T-helper 17 cell (primary cell): ENCODE measurements around the gene CD96. TPM values are rescaled to one million over a fixed set of nuclear protein-coding genes. Genes with fewer than 3 reads are reported as not detected.
"Not testable (repeated sequence)": the region's sequence is repeated elsewhere in the genome, so short reads cannot be mapped to it uniquely, and the experiment has no call there.

Experiments
- ATAC-seq: fragments of 150-1000 bp; cut with Tn5 transposase; 2 replicates; pipeline ENCODE4 v1.10.0; 2021; ENCODE audit warnings: mild to moderate bottlenecking, moderate library complexity
- DNase-seq, 3 donors: peaks; one replicate each; pipeline versions ENCODE4 v3.0.0 to v3.0.0-alpha.2; 2020 to 2021
- H3K9me3 ChIP-seq: one replicate; pipeline ENCODE4 v1.7.0; 2013; ENCODE audit warnings: low read length, mild to moderate bottlenecking; ENCODE audit not compliant: control insufficient read depth, poor library complexity, severe bottlenecking
- H3K27ac Mint-ChIP-seq: one replicate; pipeline ENCODE4 v1.8.0; 2022; ENCODE audit warnings: mild to moderate bottlenecking, moderate library complexity, mixed read lengths
- H3K27me3 Mint-ChIP-seq: one replicate; pipeline ENCODE4 v1.8.0; 2022; ENCODE audit warnings: mixed read lengths
- H3K36me3 Mint-ChIP-seq: one replicate; pipeline ENCODE4 v1.8.0; 2022; ENCODE audit warnings: low read depth, mixed read lengths
- H3K4me1 Mint-ChIP-seq: one replicate; pipeline ENCODE4 v1.8.0; 2022; ENCODE audit warnings: mild to moderate bottlenecking, mixed read lengths
- H3K4me3 Mint-ChIP-seq: one replicate; pipeline ENCODE4 v1.8.0; 2022; ENCODE audit warnings: mild to moderate bottlenecking, moderate library complexity, mixed read lengths
- total RNA-seq, 4 donors: library from RNA in 2 of 4; stranded (reverse) in 2 of 4; gene quantifications; one replicate each; pipeline ENCODE4 v1.2.3 and lab custom pipeline; 2022 to 2026

CD96 gene
- total RNA-seq, 2 donors from 2014 or later: 190 to 201 TPM

DNA sequence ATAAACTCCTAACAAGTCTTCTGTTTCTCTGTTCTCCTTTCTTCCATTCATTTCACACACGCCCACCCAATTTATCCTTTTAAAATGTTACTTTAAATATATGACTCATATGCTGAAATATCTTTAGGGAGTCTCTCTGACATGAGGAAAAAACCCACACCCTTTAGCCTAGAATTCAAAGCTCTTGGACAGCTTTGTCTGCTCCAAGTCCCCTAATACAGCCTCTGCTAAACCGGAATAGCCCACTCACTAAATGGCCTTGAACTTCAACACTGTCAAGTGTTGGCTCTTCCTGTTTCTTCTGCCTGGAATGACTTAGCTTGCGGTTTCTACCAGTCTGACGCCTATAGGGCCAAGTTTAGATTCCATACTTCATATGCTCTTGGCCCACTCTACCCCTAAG lies 3.3 kb upstream of the CD96 start:
- Mint-ChIP-seq H3K4me1 (peaks cover 45% of the 10 kb centered on the region), H3K36me3 (no peaks in the 10 kb centered on the region), H3K27me3 (peaks cover 4% of the 10 kb centered on the region), H3K4me3 (peak overlapping the region; percentile 93), H3K27ac (no peak overlapping the region)
- ATAC-seq (no peak), DNase-seq (no peak)
- no peaks in the 10 kb centered on the region for H3K9me3 ChIP-seq

DNA sequence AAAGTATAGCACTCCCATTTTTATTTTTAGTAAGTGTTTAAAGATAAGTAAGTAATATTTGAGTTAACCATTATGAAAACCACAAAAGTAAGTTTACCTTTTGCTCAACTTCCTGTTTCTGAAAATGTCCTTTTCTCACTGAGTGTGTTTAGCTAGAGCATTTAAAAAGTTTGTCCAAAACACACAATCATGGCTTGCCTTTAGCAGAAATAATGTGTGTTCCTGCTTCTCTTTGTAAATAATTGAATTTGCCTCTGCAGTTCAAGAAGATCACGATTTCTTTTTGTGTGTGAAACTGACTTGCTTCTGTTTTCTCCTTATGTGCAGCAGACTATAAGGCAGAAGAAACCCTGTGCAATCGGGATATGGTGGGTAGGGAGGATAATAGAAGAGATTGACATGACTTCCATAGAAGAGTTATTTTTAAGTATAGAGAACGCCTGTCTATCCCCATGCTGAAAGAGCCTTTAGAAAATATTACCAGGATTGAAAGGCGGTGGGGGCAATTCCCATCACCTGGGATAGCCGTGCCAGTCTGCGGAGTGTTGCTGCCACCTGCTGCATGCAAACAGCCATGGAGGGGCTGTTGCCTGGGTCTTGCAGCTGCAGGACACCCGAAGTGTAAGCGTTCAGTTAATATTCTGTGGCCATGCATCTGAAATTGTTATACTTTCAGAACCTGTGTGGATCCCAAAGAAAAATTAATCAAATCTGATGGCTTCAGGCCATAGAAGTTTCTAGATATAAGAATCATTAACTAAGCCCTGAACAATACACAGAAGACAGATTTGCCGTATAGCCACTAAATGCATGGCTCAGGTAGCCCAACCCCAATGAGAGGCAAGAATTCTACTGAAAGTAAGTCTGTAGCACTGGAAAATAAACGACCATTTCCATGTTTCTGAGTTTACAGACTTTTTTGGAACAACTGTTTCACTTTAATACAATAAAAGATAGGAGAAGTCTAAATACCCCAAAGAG lies 2.4 kb upstream of the CD96 start:
- Mint-ChIP-seq H3K27me3 (no peaks in the 10 kb centered on the region), H3K4me1 (peaks cover 53% of the 10 kb centered on the region), H3K4me3 (peak overlapping the region; percentile 93), H3K27ac (no peak overlapping the region), H3K36me3 (no peaks in the 10 kb centered on the region)
- DNase-seq: peak; percentile 31 to 56 (median 41)
- H3K9me3 ChIP-seq: no peaks in the 10 kb centered on the region
- peak; percentile 61 for ATAC-seq

GRCh38 chr3:111541391-111541790 lies 606 bp upstream of the CD96 start:
- Mint-ChIP-seq H3K27ac (no peak overlapping the region), H3K36me3 (peaks cover 10% of the 10 kb centered on the region), H3K4me3 (no peak overlapping the region), H3K27me3 (no peaks in the 10 kb centered on the region), H3K4me1 (peaks cover 65% of the 10 kb centered on the region)
- DNase-seq (no peak), ATAC-seq (no peak)
- H3K9me3 ChIP-seq: no peaks in the 10 kb centered on the region

DNA sequence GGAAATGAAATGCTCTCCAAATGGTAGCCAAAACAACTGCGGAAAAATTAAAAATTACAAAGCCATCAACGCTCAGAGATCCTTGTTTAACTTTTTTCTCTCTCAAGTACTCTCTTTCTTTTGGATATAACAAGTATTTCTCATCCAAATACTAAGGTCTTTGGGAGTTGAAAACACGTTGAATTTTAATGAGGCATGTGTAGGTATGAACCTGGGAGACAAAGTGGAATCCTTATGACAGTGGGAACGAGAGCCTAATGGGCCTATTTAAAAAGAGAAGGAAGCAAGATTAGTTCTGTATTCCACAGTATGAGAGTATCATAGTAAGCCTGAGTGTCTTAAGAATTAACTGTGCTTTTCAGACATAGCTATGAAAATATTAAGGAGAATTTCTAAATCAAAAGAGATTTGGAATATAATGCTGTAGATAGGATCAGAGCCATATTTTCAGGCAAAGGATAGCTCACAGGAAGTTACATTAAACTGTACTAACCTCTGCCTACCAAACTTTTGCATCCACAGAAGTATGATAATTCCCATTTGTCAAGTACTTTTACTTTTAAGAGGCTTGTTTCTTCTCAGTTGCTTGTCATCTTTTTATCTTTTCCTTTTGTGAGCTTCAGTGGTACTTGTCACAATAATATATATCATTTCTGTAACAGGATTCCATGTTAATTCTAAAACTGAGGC lies 759 bp downstream of the CD96 start:
- Mint-ChIP-seq H3K4me1 (peaks cover 66% of the 10 kb centered on the region), H3K36me3 (peaks cover 10% of the 10 kb centered on the region), H3K4me3 (no peak overlapping the region), H3K27me3 (no peaks in the 10 kb centered on the region), H3K27ac (no peak overlapping the region)
- ATAC-seq: no peak
- H3K9me3 ChIP-seq: no peaks in the 10 kb centered on the region
- DNase-seq: no peak

- H3K9me3 ChIP-seq: no peaks in the 10 kb centered on the region
- H3K27ac Mint-ChIP-seq: no peak overlapping the region
- no peak for ATAC-seq
- DNase-seq: no peak
- H3K36me3 Mint-ChIP-seq: peaks cover 10% of the 10 kb centered on the region
- H3K4me3 Mint-ChIP-seq: no peak overlapping the region
- H3K4me1 Mint-ChIP-seq: peaks cover 48% of the 10 kb centered on the region
- no peaks in the 10 kb centered on the region for H3K27me3 Mint-ChIP-seq
These were observed 3.4 kb downstream of the CD96 start for GRCh38 chr3:111545349-111545748.

DNA sequence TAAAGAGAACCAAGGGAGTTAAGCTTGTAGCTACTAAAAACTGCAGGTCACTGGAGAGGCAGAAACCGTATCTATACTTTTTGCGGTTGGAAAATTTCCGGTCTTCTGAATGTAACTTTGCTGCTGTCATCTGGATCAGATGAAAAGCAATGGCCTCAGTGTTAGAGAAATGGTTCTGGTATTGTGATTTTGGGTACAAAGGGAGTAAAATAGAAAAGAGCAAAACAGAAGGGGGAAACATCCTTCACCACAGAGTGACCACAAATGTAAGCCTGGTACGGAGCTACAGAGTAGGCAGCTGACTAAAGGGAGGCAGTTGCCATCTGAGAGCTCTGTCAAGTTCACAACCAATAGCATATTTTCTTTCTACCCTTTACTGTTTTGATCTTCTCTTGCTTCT lies 5.6 kb downstream of the CD96 start:
- Mint-ChIP-seq H3K27me3 (no peaks in the 10 kb centered on the region), H3K4me1 (peaks cover 40% of the 10 kb centered on the region), H3K36me3 (peaks cover 10% of the 10 kb centered on the region), H3K27ac (no peak overlapping the region), H3K4me3 (no peak overlapping the region)
- peak; percentile 86 for ATAC-seq
- no peaks in the 10 kb centered on the region for H3K9me3 ChIP-seq
- peak in 1 of 3 donors; percentile 18 for DNase-seq

- peak; percentile 48 for ATAC-seq
- no peak overlapping the region for H3K27ac Mint-ChIP-seq
- H3K36me3 Mint-ChIP-seq: peaks cover 10% of the 10 kb centered on the region
- no peak overlapping the region for H3K4me3 Mint-ChIP-seq
- no peak for DNase-seq
- H3K27me3 Mint-ChIP-seq: no peaks in the 10 kb centered on the region
- H3K9me3 ChIP-seq: no peaks in the 10 kb centered on the region
- H3K4me1 Mint-ChIP-seq: peaks cover 38% of the 10 kb centered on the region
These were observed 6.1 kb downstream of the CD96 start for GRCh38 chr3:111548092-111548491.

- Mint-ChIP-seq H3K36me3 (peaks cover 10% of the 10 kb centered on the region), H3K4me1 (peaks cover 35% of the 10 kb centered on the region), H3K4me3 (no peak overlapping the region), H3K27ac (no peak overlapping the region), H3K27me3 (no peaks in the 10 kb centered on the region)
- ATAC-seq (no peak), DNase-seq (no peak)
- no peaks in the 10 kb centered on the region for H3K9me3 ChIP-seq
These were observed 6.8 kb downstream of the CD96 start for GRCh38 chr3:111548756-111549155.

DNA sequence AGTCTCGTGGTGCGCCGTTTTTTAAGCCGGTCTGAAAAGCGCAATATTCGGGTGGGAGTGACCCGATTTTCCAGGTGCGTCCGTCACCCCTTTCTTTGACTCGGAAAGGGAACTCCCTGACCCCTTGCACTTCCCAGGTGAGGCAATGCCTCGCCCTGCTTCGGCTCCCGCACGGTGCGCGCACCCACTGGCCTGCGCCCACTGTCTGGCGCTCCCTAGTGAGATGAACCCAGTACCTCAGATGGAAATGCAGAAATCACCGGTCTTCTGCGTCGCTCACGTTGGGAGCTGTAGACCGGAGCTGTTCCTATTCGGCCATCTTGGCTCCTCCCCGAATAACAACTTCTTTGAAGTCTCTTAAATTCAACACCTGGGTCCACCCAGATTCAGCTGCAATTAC lies 19.9 kb downstream of the CD96 start:
- DNase-seq, H3K4me3 Mint-ChIP-seq, ATAC-seq: not testable (repeated sequence)

DNA sequence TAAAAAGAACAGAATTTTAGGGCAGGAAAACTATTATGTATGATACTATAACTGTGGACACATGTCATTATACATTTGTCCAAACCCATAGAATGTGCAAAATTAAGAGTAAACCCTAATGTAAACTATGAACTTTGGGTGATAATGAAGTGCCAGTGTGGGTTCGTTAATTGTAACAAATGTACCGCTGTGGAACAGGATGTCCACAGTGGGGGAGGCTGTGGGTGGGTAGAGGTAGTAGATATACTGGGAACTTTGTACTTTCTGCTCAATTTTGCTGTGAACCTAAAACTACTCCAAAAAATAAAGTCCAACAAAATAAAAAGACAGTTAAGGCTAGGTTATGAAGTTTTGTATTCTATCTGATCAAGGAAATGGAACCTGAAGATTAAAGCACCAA lies 24.8 kb downstream of the CD96 start:
- no peak for DNase-seq
- no peak overlapping the region for H3K4me3 Mint-ChIP-seq
- H3K9me3 ChIP-seq: no peaks in the 10 kb centered on the region
- peak overlapping the region; percentile 59 for H3K27ac Mint-ChIP-seq
- no peak for ATAC-seq
- peaks cover 11% of the 10 kb centered on the region for H3K36me3 Mint-ChIP-seq
- peaks cover 49% of the 10 kb centered on the region for H3K4me1 Mint-ChIP-seq
- H3K27me3 Mint-ChIP-seq: no peaks in the 10 kb centered on the region

More for the DNA sequence above, 19.9 kb downstream of the CD96 start:
- not testable (repeated sequence) for H3K36me3 Mint-ChIP-seq, H3K9me3 ChIP-seq, H3K27ac Mint-ChIP-seq, H3K27me3 Mint-ChIP-seq
- H3K4me1 Mint-ChIP-seq: peaks cover 29% of the 10 kb centered on the region

GRCh38 chr3:111568355-111568754 lies 26.4 kb downstream of the CD96 start:
- no peaks in the 10 kb centered on the region for H3K9me3 ChIP-seq
- Mint-ChIP-seq H3K36me3 (peaks cover 7% of the 10 kb centered on the region), H3K4me1 (peaks cover 45% of the 10 kb centered on the region), H3K4me3 (no peak overlapping the region), H3K27ac (no peak overlapping the region), H3K27me3 (no peaks in the 10 kb centered on the region)
- ATAC-seq (no peak), DNase-seq (no peak)

DNA sequence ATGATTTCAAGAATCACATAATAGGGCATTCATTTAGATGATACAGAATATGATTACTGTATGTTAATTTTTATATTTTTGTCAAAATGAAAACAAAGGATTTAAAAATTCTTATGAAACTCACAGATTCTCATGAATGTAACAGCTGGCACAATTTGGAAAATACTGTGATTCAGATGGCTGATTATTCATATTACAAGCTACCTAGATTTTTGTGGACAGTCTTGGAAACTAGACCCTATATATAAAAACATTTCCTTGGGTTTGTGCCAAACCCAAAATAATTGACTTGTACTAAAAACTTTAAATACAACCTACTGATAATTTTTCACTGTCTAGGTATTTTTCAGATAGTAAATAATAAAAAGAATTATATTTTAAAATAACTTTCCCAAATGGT lies 26.9 kb downstream of the CD96 start:
- peaks cover 6% of the 10 kb centered on the region for H3K36me3 Mint-ChIP-seq
- DNase-seq (no peak), ATAC-seq (no peak)
- no peaks in the 10 kb centered on the region for H3K27me3 Mint-ChIP-seq
- peak overlapping the region; percentile 9 for H3K27ac Mint-ChIP-seq
- H3K4me1 Mint-ChIP-seq: peaks cover 44% of the 10 kb centered on the region
- H3K9me3 ChIP-seq: no peaks in the 10 kb centered on the region
- no peak overlapping the region for H3K4me3 Mint-ChIP-seq

GRCh38 chr3:111570404-111571030 lies 28.5 kb downstream of the CD96 start:
- no peak overlapping the region for H3K4me3 Mint-ChIP-seq
- no peaks in the 10 kb centered on the region for H3K9me3 ChIP-seq
- DNase-seq (no peak), ATAC-seq (no peak)
- no peaks in the 10 kb centered on the region for H3K27me3 Mint-ChIP-seq
- H3K36me3 Mint-ChIP-seq: peaks cover 3% of the 10 kb centered on the region
- H3K4me1 Mint-ChIP-seq: peaks cover 34% of the 10 kb centered on the region
- peak overlapping the region; percentile 81 for H3K27ac Mint-ChIP-seq
